H9 (cell line): ENCODE measurements around the gene POC5. TPM values are rescaled to one million over a fixed set of nuclear protein-coding genes. Genes with fewer than 3 reads are reported as not detected.

Experiments
- DNase-seq: peaks from one replicate; pipeline ENCODE4 v3.0.0-alpha.2; 2017
- H2AFZ ChIP-seq: one replicate; pipeline ENCODE4 v1.6.1; 2013; ENCODE audit warnings: mild to moderate bottlenecking, low read length, control low read depth, moderate library complexity
- H2AK5ac ChIP-seq: 2 replicates; pipeline ENCODE4 v1.6.1; 2013; ENCODE audit warnings: low read length, control low read depth, mixed read lengths; ENCODE audit not compliant: insufficient read length
- H2BK120ac ChIP-seq: one replicate; pipeline ENCODE4 v1.6.1; 2013; ENCODE audit warnings: low read depth, mild to moderate bottlenecking, low read length, control low read depth, inconsistent platforms; ENCODE audit not compliant: poor library complexity, severe bottlenecking
- H2BK12ac ChIP-seq: 2 replicates; pipeline ENCODE4 v1.6.1; 2013; ENCODE audit warnings: low read length, control low read depth, mixed read lengths, low read depth; ENCODE audit not compliant: insufficient read length
- H2BK15ac ChIP-seq: 2 replicates; pipeline ENCODE4 v1.6.1; 2013; ENCODE audit warnings: low read depth, low read length, control low read depth
- H2BK20ac ChIP-seq: one replicate; pipeline ENCODE4 v1.6.1; 2013; ENCODE audit warnings: low read depth, mild to moderate bottlenecking, low read length, control low read depth, inconsistent platforms; ENCODE audit not compliant: poor library complexity, severe bottlenecking
- H2BK5ac ChIP-seq: 2 replicates; pipeline ENCODE4 v1.6.1; 2013; ENCODE audit warnings: low read length, control low read depth, mixed read lengths; ENCODE audit not compliant: insufficient read length
- H3K14ac ChIP-seq: 2 replicates; pipeline ENCODE4 v1.6.1; 2013; ENCODE audit warnings: low read length, control low read depth; ENCODE audit not compliant: insufficient read depth
- H3K18ac ChIP-seq: 2 replicates; pipeline ENCODE4 v1.6.1; 2013; ENCODE audit warnings: low read depth, mild to moderate bottlenecking, mixed read lengths, low read length, control low read depth; ENCODE audit not compliant: insufficient read length
- H3K23ac ChIP-seq: 2 replicates; pipeline ENCODE4 v1.6.1; 2013; ENCODE audit warnings: low read length, control low read depth, mixed read lengths, low read depth; ENCODE audit not compliant: insufficient read length
- H3K23me2 ChIP-seq: 2 replicates; pipeline ENCODE4 v1.6.1; 2013; ENCODE audit warnings: low read depth, mild to moderate bottlenecking, mixed read lengths, low read length, control low read depth; ENCODE audit not compliant: insufficient read length, poor library complexity, severe bottlenecking
- H3K27ac ChIP-seq: 2 replicates; pipeline ENCODE4 v1.5.1; 2013; ENCODE audit warnings: low read length, control low read depth, mixed read lengths, low read depth; ENCODE audit not compliant: insufficient read length
- H3K27me3 ChIP-seq: 2 replicates; pipeline ENCODE4 v1.6.1; 2013; ENCODE audit warnings: low read length, control low read depth, inconsistent platforms; ENCODE audit not compliant: insufficient read depth
- H3K4ac ChIP-seq: 2 replicates; pipeline ENCODE4 v1.6.1; 2013; ENCODE audit warnings: low read depth, mild to moderate bottlenecking, control low read depth, inconsistent platforms, low read length, moderate library complexity
- H3K4me1 ChIP-seq: 2 replicates; pipeline ENCODE4 v1.6.1; 2013; ENCODE audit warnings: low read length, control low read depth, inconsistent platforms; ENCODE audit not compliant: insufficient read depth
- H3K4me2 ChIP-seq: 2 replicates; pipeline ENCODE4 v1.6.1; 2013; ENCODE audit warnings: low read length, control low read depth, mixed read lengths; ENCODE audit not compliant: insufficient read length, insufficient read depth
- H3K56ac ChIP-seq: 2 replicates; pipeline ENCODE4 v1.6.1; 2013; ENCODE audit warnings: low read depth, mild to moderate bottlenecking, mixed read lengths, low read length, control low read depth; ENCODE audit not compliant: insufficient read length
- H3K79me1 ChIP-seq: 2 replicates; pipeline ENCODE4 v1.6.1; 2013; ENCODE audit warnings: low read depth, mild to moderate bottlenecking, moderate library complexity, low read length, control low read depth, inconsistent platforms; ENCODE audit not compliant: insufficient read depth, poor library complexity, severe bottlenecking
- H3K79me2 ChIP-seq: 2 replicates; pipeline ENCODE4 v1.6.1; 2013; ENCODE audit warnings: low read length, control low read depth, inconsistent platforms; ENCODE audit not compliant: insufficient read depth
- H3K9ac ChIP-seq: 2 replicates; pipeline ENCODE4 v1.6.1; 2013; ENCODE audit warnings: low read length, control low read depth, mixed read lengths; ENCODE audit not compliant: insufficient read length; ENCODE audit errors: extremely low read depth
- H3K9me3 ChIP-seq: one replicate; pipeline ENCODE4 v1.6.1; 2013; ENCODE audit warnings: low read depth, low read length, inconsistent platforms; ENCODE audit not compliant: control insufficient read depth
- H3T11ph ChIP-seq: one replicate; pipeline ENCODE4 v1.6.1; 2013; ENCODE audit warnings: mild to moderate bottlenecking, low read length, control low read depth, inconsistent platforms
- H4K20me1 ChIP-seq: one replicate; pipeline ENCODE4 v1.6.1; 2013; ENCODE audit not compliant: control insufficient read depth, insufficient read length, insufficient read depth
- H4K5ac ChIP-seq: 2 replicates; pipeline ENCODE4 v1.6.1; 2013; ENCODE audit warnings: low read depth, mild to moderate bottlenecking, mixed read lengths, low read length, control low read depth; ENCODE audit not compliant: insufficient read length
- H4K8ac ChIP-seq: replicated peaks from 2 replicates; pipeline ENCODE4 v1.6.1; 2013; ENCODE audit warnings: low read length, control low read depth, mixed read lengths, low read depth; ENCODE audit not compliant: insufficient read length
- H4K91ac ChIP-seq: 2 replicates; pipeline ENCODE4 v1.6.1; 2013; ENCODE audit warnings: low read depth, mild to moderate bottlenecking, moderate library complexity, mixed read lengths, low read length, control low read depth; ENCODE audit not compliant: insufficient read length
- H3K27ac Mint-ChIP-seq, 3 experiments: 2 replicates in 2 of 3; 3 replicates in 1 of 3; pipeline ENCODE4 v1.8.0; 2020 to 2021; ENCODE audit warnings: mixed read lengths in 3 of 3, mild to moderate bottlenecking in 1 of 3, moderate library complexity in 1 of 3
- H3K27me3 Mint-ChIP-seq: 2 replicates; pipeline ENCODE4 v1.8.0; 2021; ENCODE audit warnings: low read depth, mild to moderate bottlenecking, moderate library complexity, mixed read lengths
- H3K36me3 Mint-ChIP-seq, 3 experiments: 2 replicates in 2 of 3; 3 replicates in 1 of 3; pipeline ENCODE4 v1.8.0; 2020 to 2021; ENCODE audit warnings: low read depth in 3 of 3, mixed read lengths in 3 of 3; ENCODE audit not compliant: insufficient read depth in 1 of 3
- H3K4me1 Mint-ChIP-seq, 2 experiments: 2 replicates each; pipeline ENCODE4 v1.8.0; 2020; ENCODE audit warnings: mixed read lengths in 2 of 2
- H3K4me3 Mint-ChIP-seq, 2 experiments: 2 replicates in 1 of 2; 3 replicates in 1 of 2; pipeline ENCODE4 v1.8.0; 2020 to 2021; ENCODE audit warnings: mild to moderate bottlenecking in 2 of 2, mixed read lengths in 2 of 2, moderate library complexity in 1 of 2
- H3K9me3 Mint-ChIP-seq, 2 experiments: 2 replicates in 1 of 2; 3 replicates in 1 of 2; pipeline ENCODE4 v1.8.0; 2020; ENCODE audit warnings: mild to moderate bottlenecking in 2 of 2, mixed read lengths in 2 of 2, moderate library complexity in 1 of 2
- CTCF ChIP-seq: fragments of 200-600 bp; sonication (generic); conservative IDR thresholded peaks from 3 replicates; pipeline ENCODE4 v1.8.0; 2021; ENCODE audit warnings: antibody characterized with exemption, mild to moderate bottlenecking
- WGBS: extraction: QIAGEN DNeasy Blood & Tissue Kit; methylation state at CpG from one replicate; pipeline ENCODE4 v1.1.7; 2013; ENCODE audit warnings: missing lambda C conversion rate, low lambda C conversion rate, mixed read lengths; ENCODE audit not compliant: insufficient read length; ENCODE audit errors: extremely low coverage; 5-methylcytosine and 5-hydroxymethylcytosine counted together
- total RNA-seq: library from RNA; stranded (reverse); gene quantifications from 2 replicates; pipeline ENCODE4 v1.2.1, GENCODE V29; 2021

The POC5 gene
- total RNA-seq, 1 experiment from 2014 or later, result 12.2 TPM

GRCh38 chr5:75756211-75756610 lies 39.0 kb upstream of the POC5 start:
- no peak overlapping the region for H4K5ac ChIP-seq
- no peak overlapping the region for H3K4me2 ChIP-seq
- no peak overlapping the region for H3K14ac ChIP-seq
- H2AK5ac ChIP-seq, result no peak overlapping the region
- H4K8ac ChIP-seq, result no peak overlapping the region
- WGBS, result no CpG with 5 or more reads among the region's 2 CpGs
- no peak for TF ChIP-seq CTCF
- no peaks in the 10 kb centered on the region for H3K79me1 ChIP-seq
- H3K27me3 ChIP-seq, result no peaks in the 10 kb centered on the region
- no peak overlapping the region for H3K27ac ChIP-seq
- H2BK20ac ChIP-seq, result no peak overlapping the region
- H3T11ph ChIP-seq, result no peak overlapping the region
- no peak overlapping the region for H3K4me3 Mint-ChIP-seq
- H2BK5ac ChIP-seq, result no peak overlapping the region
- no peak for DNase-seq
- no peak overlapping the region for H2BK120ac ChIP-seq
- no peaks in the 10 kb centered on the region for H3K23me2 ChIP-seq
- no peak overlapping the region for H3K18ac ChIP-seq
- no peaks in the 10 kb centered on the region for H3K79me2 ChIP-seq
- no peak overlapping the region for H3K9ac ChIP-seq
- H3K9me3 Mint-ChIP-seq, result no peaks in the 10 kb centered on the region
- peaks cover 10% of the 10 kb centered on the region for H3K27me3 Mint-ChIP-seq
- no peak overlapping the region for H3K56ac ChIP-seq
- no peaks in the 10 kb centered on the region for H3K36me3 Mint-ChIP-seq
- no peaks in the 10 kb centered on the region for H3K4me1 Mint-ChIP-seq
- H2BK15ac ChIP-seq, result no peak overlapping the region
- H3K9me3 ChIP-seq, result no peaks in the 10 kb centered on the region
- no peaks in the 10 kb centered on the region for H4K20me1 ChIP-seq
- no peak overlapping the region for H3K4ac ChIP-seq
- H3K27ac Mint-ChIP-seq, result no peak overlapping the region
- H3K4me1 ChIP-seq, result no peaks in the 10 kb centered on the region
- no peak overlapping the region for H2AFZ ChIP-seq
- H4K91ac ChIP-seq, result no peak overlapping the region
- no peak overlapping the region for H3K23ac ChIP-seq
- H2BK12ac ChIP-seq, result no peak overlapping the region
